ENCODE measurements around the gene ARIH1.

Gene ARIH1

DNA sequence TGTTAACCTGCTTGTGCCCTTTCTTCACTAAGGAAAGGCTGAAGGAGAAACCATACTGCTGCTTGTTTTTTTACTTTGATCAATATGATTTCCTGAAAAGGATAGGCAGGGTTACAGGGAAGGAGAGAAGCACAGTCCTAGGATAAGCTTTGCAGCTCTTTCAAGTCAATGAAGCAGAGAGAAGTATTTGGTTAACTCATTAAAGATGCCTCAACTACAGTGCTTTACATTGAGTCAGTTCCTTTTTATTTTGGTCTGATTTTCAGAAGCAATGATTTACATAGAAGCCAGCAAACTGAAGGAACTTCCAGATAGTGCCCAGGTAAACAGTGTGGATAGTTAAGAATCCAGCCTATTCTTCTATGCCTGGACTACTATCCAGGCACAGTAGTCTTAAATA lies 64.8 kb downstream of the ARIH1 start:
- DNase-seq, result no peak

GRCh38 chr15:72540606-72541237 lies 66.6 kb downstream of the ARIH1 start:
- no peak for DNase-seq

DNA sequence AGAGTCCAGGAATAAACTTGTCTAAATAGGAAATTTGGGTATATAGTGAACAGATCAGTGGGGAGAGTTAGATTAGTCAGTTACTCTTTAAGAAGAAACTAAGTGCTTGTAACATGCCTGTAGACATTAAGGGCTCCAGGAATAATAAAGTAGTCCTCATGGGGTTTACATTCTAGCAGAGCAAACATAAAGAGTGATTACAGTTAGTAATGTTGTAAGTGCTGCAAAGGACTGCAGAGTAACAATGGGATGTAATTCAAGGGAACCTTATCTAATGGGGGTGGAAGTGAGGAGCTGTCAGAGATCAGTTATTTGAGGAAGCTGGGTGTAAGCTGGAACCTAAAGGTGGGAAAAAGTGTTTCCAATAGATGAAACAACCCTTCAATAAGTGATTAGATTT lies 67.5 kb downstream of the ARIH1 start:
- DNase-seq, result no peak

DNA sequence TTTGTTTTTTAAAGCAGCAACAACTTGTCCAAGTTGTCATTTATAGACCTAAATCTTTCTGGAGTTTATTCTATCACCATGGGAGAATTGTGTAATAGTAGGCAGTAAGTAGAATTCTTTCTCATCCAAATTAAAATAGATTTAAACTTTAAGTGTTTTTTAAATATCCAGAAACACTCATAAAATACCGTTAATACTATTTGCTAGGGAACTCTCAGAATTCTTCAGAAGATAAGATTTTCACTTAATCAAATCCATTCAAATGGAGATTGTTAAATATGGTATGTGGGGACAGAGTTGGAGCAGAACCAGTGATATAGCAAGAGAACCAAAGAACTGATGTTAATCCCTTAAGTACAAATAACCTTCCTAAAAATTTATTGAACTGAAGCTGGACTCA lies 71.0 kb downstream of the ARIH1 start:
- DNase-seq, result no peak

- DNase-seq, result no peak
Measured at GRCh38 chr15:72554471-72555425, 80.6 kb downstream of the ARIH1 start.

- DNase-seq, result no peak
Measured at GRCh38 chr15:72559781-72560180, 85.7 kb downstream of the ARIH1 start.

- DNase-seq, result no peak
Measured at GRCh38 chr15:72560458-72560857, 86.3 kb downstream of the ARIH1 start.

DNA sequence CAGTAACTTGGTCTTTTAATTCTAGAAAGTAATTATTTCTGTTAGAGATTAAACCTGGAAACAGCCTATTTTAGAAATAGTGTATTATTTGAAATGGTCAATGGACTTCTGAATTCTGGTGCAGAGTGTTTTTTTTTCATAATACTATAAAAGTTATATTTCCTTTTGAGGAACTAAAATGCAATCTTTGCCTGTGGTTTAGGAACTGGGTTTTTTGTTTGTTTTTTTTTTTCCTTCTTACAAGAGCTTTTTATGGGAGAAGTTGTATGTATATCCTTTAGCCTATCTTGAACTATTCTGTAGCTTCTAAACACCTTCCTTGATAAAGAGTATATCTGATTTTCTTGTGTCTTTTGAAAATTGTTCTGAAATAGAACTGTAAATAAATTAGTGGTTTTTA lies 88.3 kb downstream of the ARIH1 start:
- no peak for DNase-seq

DNA sequence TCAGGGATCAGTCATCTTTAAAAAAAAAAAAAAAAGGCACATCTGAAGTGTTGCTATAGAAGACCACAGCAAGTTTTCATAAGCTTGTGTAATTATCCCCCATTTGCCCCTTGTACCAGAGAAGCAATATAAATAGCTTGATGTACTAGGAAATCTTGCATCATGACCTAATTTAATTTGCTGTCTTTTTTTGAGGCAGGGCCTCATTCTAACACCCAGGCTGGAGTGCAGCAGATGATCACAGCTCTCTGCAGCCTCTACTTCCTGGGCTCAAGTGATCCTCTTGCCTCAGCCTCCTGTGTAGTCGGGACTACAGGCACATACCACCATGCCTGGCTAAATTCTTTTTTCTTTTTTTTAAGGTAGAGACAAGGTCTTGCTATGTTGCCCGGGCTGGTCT lies 88.7 kb downstream of the ARIH1 start:
- DNase-seq, result no peak

GRCh38 chr15:72564091-72564490 lies 90.0 kb downstream of the ARIH1 start:
- no peak for DNase-seq

GRCh38 chr15:72566973-72567372 lies 92.8 kb downstream of the ARIH1 start:
- no peak for DNase-seq

DNA sequence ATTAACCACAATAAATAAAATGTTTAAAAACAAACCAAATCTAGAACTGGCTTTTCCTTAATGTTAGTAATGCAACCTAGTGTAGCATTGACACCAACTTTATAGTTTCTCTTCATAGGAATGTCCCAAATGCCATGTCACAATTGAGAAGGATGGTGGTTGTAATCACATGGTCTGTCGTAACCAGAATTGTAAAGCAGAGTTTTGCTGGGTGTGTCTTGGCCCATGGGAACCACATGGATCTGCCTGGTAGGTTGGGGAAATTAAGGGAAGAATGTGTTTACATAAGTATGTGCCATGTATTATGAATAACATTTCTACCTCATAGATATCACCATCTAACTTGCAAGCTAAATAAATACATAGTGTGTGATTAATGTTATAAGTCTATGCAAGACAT lies 95.9 kb downstream of the ARIH1 start:
- DNase-seq, result no peak

DNA sequence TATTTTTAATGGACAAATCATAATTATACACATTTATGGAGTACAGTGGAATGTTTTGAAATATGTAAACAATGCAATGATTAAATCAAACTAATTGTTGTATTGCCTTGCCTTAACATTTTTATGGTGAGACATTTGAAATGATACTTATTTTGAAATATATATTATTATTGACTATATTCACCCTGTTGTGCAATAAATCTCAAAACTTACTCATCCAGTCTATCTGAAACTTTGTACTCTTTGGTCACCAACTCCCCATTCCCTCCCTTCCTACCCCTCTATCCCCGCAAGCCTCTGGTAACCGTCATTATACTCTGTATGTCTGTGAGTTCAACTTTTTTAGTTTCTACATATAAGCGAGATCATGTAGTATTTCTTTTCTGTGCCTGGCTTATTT lies 105.7 kb downstream of the ARIH1 start:
- DNase-seq, result no peak

DNA sequence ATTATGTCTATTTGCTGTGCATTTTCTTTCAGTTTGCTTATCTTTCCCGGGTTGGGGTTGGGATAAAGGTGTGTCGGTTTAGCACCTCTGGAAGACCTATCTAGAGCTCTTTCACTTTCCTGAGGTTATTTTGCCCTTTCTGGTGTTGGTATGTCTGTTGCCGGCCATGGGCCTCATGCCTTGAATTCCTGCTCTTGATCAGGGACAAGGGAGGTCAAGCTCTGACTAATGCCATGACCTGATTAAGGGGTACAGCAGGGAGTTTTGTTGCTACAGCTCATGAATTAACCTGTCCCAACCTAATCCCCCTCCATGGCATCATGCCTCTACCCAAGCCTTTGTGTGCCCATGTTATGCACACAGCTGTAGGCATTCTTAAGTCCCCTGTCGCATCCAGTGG lies 109.9 kb downstream of the ARIH1 start:
- no peak for DNase-seq

DNA sequence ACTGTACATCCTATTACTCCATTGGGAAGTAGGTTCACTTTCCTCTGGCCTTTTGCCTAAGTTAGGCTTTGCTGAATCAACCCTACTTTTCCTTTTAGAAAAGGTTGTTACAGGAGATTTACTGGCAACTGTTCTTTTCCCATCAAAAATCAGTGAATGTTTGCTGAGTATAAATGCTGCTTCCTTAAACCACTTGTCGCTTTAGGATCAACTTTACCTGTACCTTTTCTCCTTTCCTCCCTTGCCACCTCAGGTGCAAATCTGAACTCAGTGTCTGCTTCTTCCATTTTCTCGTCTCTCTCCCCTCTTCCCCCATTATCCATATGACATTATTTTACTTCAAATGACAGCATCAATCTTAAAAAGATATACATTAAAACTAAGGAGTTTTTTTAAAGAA lies 110.9 kb downstream of the ARIH1 start:
- DNase-seq, result no peak

DNA sequence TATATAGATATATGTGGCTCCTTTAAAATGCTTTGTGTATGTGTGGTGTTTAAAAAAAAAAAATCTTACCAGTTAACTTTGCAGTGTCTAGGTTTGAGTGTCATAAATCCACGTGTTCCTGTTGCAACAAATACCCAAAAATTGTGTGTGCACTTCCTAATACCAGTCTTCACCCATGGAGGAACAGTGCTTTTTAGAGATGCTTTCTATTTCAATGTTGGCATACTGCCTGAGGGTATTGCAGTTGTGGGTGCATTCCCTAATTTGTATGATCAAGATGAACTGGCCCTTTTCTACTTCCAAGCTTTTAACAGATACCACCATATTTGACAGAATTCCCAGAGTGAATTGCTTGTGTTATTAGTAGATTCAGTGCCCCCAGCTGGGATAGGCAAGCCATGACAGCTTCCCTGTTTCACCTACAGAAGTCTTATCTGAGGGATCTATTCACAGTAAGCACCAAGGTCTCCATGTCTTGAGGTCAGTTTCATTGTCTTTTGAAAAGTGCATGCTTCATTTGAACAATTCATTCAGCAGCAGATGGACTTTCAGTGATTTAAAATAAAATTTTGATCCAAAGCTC lies 111.4 kb downstream of the ARIH1 start:
- peak in 1 of 56 donors; percentile 5 for DNase-seq

- no peak for DNase-seq
Measured at GRCh38 chr15:72588096-72588495, 114.0 kb downstream of the ARIH1 start.

DNA sequence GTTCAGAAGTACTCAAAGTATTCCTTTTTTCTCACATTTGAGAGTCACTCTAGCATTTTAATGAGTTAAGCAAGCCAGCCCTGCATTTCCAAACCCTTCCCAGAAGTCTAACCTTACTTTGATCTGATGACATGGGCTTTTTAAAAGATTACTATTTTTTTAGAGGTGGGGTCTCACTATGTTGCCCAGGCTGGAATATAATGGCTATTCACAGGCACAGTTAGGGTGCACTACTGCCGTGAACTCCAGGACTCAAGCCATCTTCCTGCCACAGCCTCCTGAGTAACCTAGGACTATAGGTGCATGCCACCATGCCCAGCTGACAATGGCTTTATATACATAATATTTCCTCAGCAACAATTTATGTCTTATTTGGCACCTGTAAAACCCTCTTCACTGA lies 116.3 kb downstream of the ARIH1 start:
- no peak for DNase-seq

DNA sequence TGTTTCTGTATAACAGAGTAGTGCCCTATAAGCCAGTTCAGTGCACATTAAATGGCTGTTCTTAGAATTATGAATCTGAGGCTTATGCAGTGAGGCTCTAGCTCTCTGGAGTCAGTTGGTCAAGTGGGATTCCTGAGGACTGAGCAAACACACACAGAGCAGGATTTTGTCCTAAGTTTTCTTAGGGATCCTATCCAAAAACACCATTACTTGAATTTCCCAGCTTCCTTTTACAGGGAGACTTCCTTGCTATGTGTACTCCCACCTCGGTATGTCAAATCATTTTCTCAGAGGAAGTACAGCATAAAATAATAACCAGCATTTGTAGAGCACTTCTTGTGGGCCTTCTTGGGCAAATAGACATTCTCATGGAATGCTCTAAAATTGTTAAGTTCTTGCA lies 117.2 kb downstream of the ARIH1 start:
- no peak for DNase-seq

GRCh38 chr15:72592097-72592496 lies 118.0 kb downstream of the ARIH1 start:
- no peak for DNase-seq

DNA sequence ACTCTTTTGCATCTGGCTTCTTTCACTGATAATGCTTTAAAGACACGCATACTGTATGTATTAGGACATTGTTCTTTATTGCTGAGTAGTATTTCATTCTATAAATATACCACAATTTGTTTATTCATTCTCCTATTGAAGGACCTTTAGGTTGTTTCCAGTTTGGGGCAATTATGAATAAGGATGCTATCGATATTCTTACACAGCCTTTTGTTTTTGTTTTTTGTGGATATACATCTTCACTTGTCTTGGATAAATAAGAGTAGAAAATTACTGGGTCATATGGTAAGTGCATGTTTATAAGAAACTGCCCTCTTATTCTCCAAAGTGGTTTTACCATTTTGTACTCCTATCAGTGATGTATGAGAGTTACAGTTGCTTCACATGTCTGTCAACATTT lies 118.5 kb downstream of the ARIH1 start:
- no peak for DNase-seq

GRCh38 chr15:72593838-72594237 lies 119.7 kb downstream of the ARIH1 start:
- DNase-seq, result no peak

All from amygdala (tissue), 56 donors.